NCI-H1092 treated with DMSO at 0.1 percent for 48 hours (cell line): ENCODE results near the gene CCNA2.

ENCODE experiments used
- DNase-seq: peaks from one replicate; lab custom pipeline; 2025; lab: John Stamatoyannopoulos, UW

CCNA2 gene

DNA sequence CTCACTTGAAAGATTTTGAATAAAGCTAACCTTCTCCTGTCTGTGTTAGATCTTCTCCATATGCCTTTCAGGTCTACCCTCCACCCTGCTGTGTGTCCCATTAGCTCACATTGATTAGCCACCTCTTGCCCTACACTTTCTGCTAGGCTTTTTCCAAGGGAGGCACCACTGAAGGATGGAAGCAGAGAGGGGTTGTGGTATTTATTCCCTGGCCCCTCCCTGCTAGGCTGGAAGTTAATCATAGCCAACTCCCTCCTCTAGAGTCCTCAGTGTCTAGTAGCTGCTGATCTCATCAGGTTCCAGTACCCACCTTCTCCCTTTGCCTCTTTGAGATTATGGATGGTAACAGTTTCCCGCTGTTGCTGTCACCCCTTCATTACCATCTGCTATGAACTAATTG lies 49.8 kb downstream of the CCNA2 start:
- no peak for DNase-seq

DNA sequence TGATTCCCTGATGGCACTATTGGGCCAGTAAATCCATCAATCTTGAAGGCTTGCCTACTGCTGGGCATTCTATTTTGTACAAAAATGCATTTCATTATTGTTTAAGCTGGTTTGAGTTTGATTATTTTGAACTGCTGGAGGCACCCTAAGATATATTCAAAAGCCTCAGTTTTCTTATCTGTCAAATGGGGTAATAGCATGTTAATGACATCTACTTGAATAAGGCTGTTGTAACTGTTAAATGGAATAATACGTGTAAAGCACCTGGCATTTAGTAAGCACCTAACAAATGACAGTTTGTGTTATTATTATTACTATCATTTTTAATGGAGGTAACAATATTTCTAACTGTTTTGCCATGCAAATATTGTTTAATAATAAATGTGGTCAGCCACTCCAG lies 51.8 kb downstream of the CCNA2 start:
- no peak for DNase-seq

DNA sequence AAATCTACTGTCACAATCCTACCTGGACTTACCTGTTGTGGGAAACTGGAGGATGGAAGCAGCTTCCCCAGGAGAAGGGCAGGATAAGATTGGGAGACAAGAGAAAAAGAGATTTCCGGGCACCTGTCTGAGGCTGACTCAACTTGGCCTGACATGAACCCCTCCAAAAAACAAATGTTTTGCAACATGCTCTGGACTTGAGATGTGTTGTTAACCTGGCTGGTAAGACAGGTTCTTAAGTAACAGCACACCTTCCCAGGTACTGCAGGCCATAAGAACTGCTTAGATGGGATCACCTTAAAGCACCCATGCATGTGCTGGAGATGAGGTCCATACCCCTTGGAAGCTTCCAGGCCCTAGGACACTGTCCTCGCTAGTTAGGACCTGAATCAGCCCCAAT lies 54.3 kb downstream of the CCNA2 start:
- DNase-seq: no peak

DNA sequence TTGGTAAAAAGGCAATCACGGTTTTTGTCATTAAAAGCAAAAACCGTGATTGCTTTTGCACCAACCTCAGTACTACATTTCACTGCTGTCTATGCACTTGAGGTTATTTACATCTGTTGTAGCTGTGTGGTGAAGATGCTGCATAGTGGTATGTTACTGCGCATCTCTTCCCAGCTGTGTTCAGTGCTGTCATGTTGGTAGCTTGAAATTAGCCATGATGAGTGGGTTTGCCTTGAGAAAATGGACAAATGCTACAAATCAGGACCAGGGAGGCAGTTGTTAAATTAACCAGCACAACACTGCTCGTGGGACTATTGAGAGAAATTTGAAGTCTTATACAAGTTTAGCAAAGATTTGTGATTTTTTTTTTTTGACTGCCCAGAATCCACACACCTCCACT lies 56.5 kb downstream of the CCNA2 start:
- DNase-seq: no peak
